SJCRH30 (cell line): Measurements from ENCODE around the gene MRPL1. TPM values are rescaled to one million over a fixed set of nuclear protein-coding genes. Genes with fewer than 3 reads are reported as not detected.
"Not testable (repeated sequence)": the region's sequence is repeated elsewhere in the genome, so short reads cannot be mapped to it uniquely, and the experiment has no call there.

Experiments
- DNase-seq, 2 experiments: peaks; one replicate each; pipeline ENCODE4 v3.0.0-alpha.2; 2015 to 2020
- H3K27ac ChIP-seq: fragments of 250-450 bp; sonication (Bioruptor Pico); 2 replicates; pipeline ENCODE4 v1.5.1; 2020; ENCODE audit warnings: mild to moderate bottlenecking, moderate library complexity
- H3K27me3 ChIP-seq: fragments of 250-450 bp; sonication (Bioruptor Pico); 2 replicates; pipeline ENCODE4 v1.5.1; 2020; ENCODE audit warnings: mild to moderate bottlenecking, moderate library complexity
- H3K36me3 ChIP-seq: fragments of 250-450 bp; sonication (Bioruptor Pico); 2 replicates; pipeline ENCODE4 v1.5.1; 2020; ENCODE audit warnings: mild to moderate bottlenecking, moderate library complexity
- H3K4me1 ChIP-seq: fragments of 250-450 bp; sonication (Bioruptor Pico); 2 replicates; pipeline ENCODE4 v1.5.1; 2020; ENCODE audit warnings: mild to moderate bottlenecking, moderate library complexity
- H3K4me3 ChIP-seq: fragments of 250-450 bp; sonication (Bioruptor Pico); 2 replicates; pipeline ENCODE4 v1.5.1; 2020; ENCODE audit warnings: mild to moderate bottlenecking, moderate library complexity
- H3K9me3 ChIP-seq: fragments of 250-450 bp; sonication (Bioruptor Pico); replicated peaks from 2 replicates; pipeline ENCODE4 v1.5.1; 2020; ENCODE audit warnings: mild to moderate bottlenecking, moderate library complexity
- total RNA-seq: library from RNA; depleted of rRNA; stranded (reverse); fragments of >200 nt; shearing (Covaris generic); gene quantifications from 2 replicates; pipeline ENCODE4 v1.2.3, GENCODE V29; 2014

Gene MRPL1
- total RNA-seq, 1 experiment from 2014 or later, result 58.5 TPM

GRCh38 chr4:77958897-77959296, 96.3 kb downstream of the MRPL1 start:
- Histone ChIP-seq H3K4me3 (no peak overlapping the region), H3K36me3 (peaks cover under 1% of the 10 kb centered on the region; the same call in 1 of the 2 replicates), H3K27ac (no peak overlapping the region), H3K9me3 (no peaks in the 10 kb centered on the region), H3K27me3 (no peaks in the 10 kb centered on the region), H3K4me1 (no peaks in the 10 kb centered on the region)
- no peak for DNase-seq

- H3K36me3 ChIP-seq, result no peaks in the 10 kb centered on the region
- peak; percentile 44 to 77 for DNase-seq
- H3K4me1 ChIP-seq, result no peaks in the 10 kb centered on the region
- H3K4me3 ChIP-seq, result no peak overlapping the region
- H3K27ac ChIP-seq, result no peak overlapping the region
- no peaks in the 10 kb centered on the region for H3K9me3 ChIP-seq
- no peaks in the 10 kb centered on the region for H3K27me3 ChIP-seq
These were observed 97.1 kb downstream of the MRPL1 start for GRCh38 chr4:77959566-77960338.

GRCh38 chr4:77960367-77960766, 97.7 kb downstream of the MRPL1 start:
- no peak for DNase-seq
- Histone ChIP-seq H3K9me3 (no peaks in the 10 kb centered on the region), H3K4me1 (no peaks in the 10 kb centered on the region), H3K27ac (no peak overlapping the region), H3K4me3 (no peak overlapping the region), H3K27me3 (no peaks in the 10 kb centered on the region), H3K36me3 (no peaks in the 10 kb centered on the region)

- H3K36me3 ChIP-seq, result no peaks in the 10 kb centered on the region
- no peak overlapping the region for H3K27ac ChIP-seq
- no peak overlapping the region for H3K4me3 ChIP-seq
- H3K4me1 ChIP-seq, result no peaks in the 10 kb centered on the region
- no peaks in the 10 kb centered on the region for H3K9me3 ChIP-seq
- no peak for DNase-seq
- H3K27me3 ChIP-seq, result no peaks in the 10 kb centered on the region
These were observed 100.4 kb downstream of the MRPL1 start for GRCh38 chr4:77963004-77963403.

GRCh38 chr4:77973657-77974056, 111.0 kb downstream of the MRPL1 start:
- not testable (repeated sequence) for H3K4me3 ChIP-seq, H3K27ac ChIP-seq, H3K36me3 ChIP-seq, H3K4me1 ChIP-seq, H3K27me3 ChIP-seq, H3K9me3 ChIP-seq, DNase-seq

DNA sequence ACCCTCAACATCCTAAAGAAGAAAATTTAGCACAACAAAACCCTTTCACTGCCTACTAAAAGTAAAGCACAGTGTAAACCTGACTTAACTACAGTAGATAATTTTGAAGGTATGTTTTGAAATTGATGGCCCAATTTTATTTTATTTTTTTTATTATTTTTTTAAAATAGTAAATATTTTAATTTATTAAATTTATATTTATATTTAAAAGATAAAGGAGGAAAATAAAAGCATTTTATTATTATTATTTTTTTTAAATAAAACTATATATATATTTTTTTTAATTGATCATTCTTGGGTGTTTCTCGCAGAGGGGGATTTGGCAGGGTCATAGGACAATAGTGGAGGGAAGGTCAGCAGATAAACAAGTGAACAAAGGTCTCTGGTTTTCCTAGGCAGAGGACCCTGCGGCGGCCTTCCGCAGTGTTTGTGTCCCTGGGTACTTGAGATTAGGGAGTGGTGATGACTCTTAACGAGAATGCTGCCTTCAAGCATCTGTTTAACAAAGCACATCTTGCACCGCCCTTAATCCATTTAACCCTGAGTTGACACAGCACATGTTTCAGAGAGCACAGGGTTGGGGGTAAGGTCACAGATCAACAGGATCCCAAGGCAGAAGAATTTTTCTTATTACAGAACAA, 120.4 kb downstream of the MRPL1 start:
- H3K36me3 ChIP-seq, H3K4me1 ChIP-seq, H3K9me3 ChIP-seq, H3K27ac ChIP-seq, H3K27me3 ChIP-seq, H3K4me3 ChIP-seq, DNase-seq: not testable (repeated sequence)

- H3K36me3 ChIP-seq, H3K27me3 ChIP-seq, DNase-seq, H3K27ac ChIP-seq, H3K4me3 ChIP-seq, H3K9me3 ChIP-seq, H3K4me1 ChIP-seq: not testable (repeated sequence)
These were observed 121.1 kb downstream of the MRPL1 start for GRCh38 chr4:77983612-77984311.

- no peak for DNase-seq
- no peaks in the 10 kb centered on the region for H3K4me1 ChIP-seq
- no peaks in the 10 kb centered on the region for H3K36me3 ChIP-seq
- no peaks in the 10 kb centered on the region for H3K27me3 ChIP-seq
- no peaks in the 10 kb centered on the region for H3K9me3 ChIP-seq
- no peak overlapping the region for H3K27ac ChIP-seq
- H3K4me3 ChIP-seq, result no peak overlapping the region
These were observed 127.3 kb downstream of the MRPL1 start for GRCh38 chr4:77989968-77990367.

DNA sequence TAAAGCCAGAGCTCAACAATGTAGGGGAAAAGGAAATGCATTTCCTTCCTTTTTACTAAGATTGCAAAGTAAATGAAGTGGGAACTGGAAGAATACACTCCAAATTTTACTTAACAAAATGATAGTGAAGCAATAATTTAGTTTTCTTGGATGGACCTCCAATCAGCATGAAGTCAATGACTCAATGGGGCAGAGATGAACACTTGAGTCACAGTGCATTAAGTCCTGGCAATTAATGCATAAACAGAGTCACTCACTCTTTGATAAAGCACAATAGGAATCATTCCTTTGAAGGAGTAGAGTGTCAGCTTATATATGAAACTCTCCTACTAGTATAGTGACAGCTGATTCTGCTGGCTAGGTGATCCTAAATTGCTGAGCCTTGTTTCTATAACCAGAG, 127.8 kb downstream of the MRPL1 start:
- no peak for DNase-seq
- Histone ChIP-seq H3K4me1 (no peaks in the 10 kb centered on the region), H3K4me3 (no peak overlapping the region), H3K27ac (no peak overlapping the region), H3K9me3 (no peaks in the 10 kb centered on the region), H3K27me3 (no peaks in the 10 kb centered on the region), H3K36me3 (no peaks in the 10 kb centered on the region)

DNA sequence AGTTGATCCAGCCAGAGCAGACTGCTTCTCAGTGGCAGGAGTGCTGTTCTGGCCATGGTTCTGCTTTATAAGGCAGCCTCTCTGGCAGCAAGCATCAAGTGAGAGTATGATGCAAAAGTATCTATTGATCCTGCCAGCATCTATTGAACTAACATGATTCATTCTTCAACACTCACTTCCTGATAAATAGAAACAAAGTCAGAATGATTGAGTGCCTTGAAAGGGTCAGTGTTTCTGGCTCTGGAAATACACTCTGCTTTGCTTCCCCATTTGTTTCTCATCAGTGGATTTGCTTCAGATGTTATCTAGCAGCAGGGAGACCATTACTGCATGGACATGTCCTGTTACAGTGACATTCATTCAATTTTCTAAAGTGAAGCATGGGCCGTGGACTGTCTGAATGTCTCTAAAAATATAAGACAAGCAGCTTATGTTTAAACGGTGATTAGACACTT, 128.3 kb downstream of the MRPL1 start:
- no peaks in the 10 kb centered on the region for H3K27me3 ChIP-seq
- DNase-seq, result no peak
- H3K9me3 ChIP-seq, result no peaks in the 10 kb centered on the region
- H3K4me1 ChIP-seq, result no peaks in the 10 kb centered on the region
- no peak overlapping the region for H3K27ac ChIP-seq
- no peak overlapping the region for H3K4me3 ChIP-seq
- no peaks in the 10 kb centered on the region for H3K36me3 ChIP-seq

DNA sequence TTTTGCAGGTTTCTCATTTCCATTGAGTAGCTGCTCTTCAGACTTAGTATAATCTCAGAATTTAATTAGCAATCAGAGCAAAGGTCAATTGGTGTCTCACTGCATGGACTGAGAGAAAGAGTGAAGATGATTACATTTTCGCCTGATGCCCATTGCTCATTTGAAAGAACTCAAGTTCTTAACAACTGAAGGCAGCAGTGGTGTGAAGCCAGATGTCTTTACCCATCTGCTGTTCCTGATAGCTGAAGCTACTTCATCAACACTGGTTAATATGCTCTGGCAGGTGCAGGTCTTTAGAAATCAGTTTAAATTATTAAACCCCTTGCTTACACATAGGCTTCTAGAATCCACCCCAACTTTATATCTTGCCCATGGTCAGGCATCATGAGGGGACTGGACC, 130.0 kb downstream of the MRPL1 start:
- H3K9me3 ChIP-seq, result no peaks in the 10 kb centered on the region
- H3K4me3 ChIP-seq, result no peak overlapping the region
- no peaks in the 10 kb centered on the region for H3K4me1 ChIP-seq
- no peak overlapping the region for H3K27ac ChIP-seq
- DNase-seq, result no peak
- H3K36me3 ChIP-seq, result no peaks in the 10 kb centered on the region
- no peaks in the 10 kb centered on the region for H3K27me3 ChIP-seq

DNA sequence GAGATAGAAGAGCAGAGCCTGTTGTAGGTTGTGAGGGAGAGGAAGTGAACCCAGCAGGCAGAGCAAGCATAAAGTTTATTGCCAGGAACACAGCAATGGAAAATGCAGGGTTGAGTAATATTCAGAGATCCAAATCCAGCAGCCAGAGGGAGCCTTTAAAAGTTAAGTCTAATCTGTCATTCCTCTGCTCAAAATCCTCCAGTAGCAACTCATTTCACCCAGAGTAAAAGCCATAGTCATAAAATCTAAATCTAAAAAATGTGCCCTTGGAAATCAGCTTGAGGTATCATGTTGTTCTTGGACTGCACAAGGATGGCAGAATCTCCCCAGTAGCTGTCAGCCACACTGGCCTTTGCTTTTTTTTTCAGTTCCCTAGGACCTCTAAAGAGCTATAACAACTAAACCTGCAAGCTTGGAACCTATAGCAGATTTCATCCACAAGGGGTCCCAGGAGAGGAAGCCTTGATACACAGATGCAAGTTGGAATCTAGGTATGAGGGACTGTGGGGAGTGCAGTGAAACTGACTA, 131.6 kb downstream of the MRPL1 start:
- peak; percentile 70 to 90 for DNase-seq
- Histone ChIP-seq H3K4me3 (no peak overlapping the region), H3K4me1 (no peaks in the 10 kb centered on the region), H3K9me3 (no peaks in the 10 kb centered on the region), H3K27ac (no peak overlapping the region), H3K27me3 (no peaks in the 10 kb centered on the region), H3K36me3 (no peaks in the 10 kb centered on the region)

DNA sequence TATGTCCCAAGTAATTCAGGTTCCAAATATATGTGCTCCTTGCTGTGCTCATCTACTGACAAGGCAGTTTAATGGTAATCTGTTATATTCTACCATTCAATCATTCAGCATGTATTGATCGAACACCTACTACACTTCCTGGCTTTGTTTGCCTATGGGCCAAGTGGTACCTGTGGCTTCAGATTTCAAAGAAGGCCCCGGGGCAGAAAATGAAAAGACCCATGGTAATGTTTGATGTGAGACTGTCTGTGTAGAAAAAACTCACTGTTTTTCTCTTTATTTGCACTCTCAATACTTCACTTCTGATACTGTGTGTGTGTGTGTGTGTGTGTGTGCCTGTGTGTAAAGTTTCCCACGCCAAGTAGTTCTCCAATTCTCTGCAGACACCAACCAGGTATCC, 133.4 kb downstream of the MRPL1 start:
- Histone ChIP-seq H3K27ac (no peak overlapping the region), H3K36me3 (no peaks in the 10 kb centered on the region), H3K9me3 (no peaks in the 10 kb centered on the region), H3K4me3 (no peak overlapping the region), H3K4me1 (no peaks in the 10 kb centered on the region), H3K27me3 (no peaks in the 10 kb centered on the region)
- DNase-seq, result no peak

- Histone ChIP-seq H3K4me1 (peaks cover 19% of the 10 kb centered on the region), H3K27me3 (no peaks in the 10 kb centered on the region), H3K36me3 (no peaks in the 10 kb centered on the region), H3K27ac (no peak overlapping the region), H3K4me3 (no peak overlapping the region), H3K9me3 (peaks cover 9% of the 10 kb centered on the region; the same call in 1 of the 2 replicates)
- no peak for DNase-seq
These were observed 138.9 kb downstream of the MRPL1 start for GRCh38 chr4:78001531-78001930.

GRCh38 chr4:78002260-78002659, 139.6 kb downstream of the MRPL1 start:
- Histone ChIP-seq H3K9me3 (peaks cover 9% of the 10 kb centered on the region; the same call in 1 of the 2 replicates), H3K4me1 (peaks cover 19% of the 10 kb centered on the region), H3K4me3 (no peak overlapping the region), H3K27me3 (no peaks in the 10 kb centered on the region), H3K27ac (peak overlapping the region; percentile 21; the same call in 1 of the 2 replicates), H3K36me3 (no peaks in the 10 kb centered on the region)
- DNase-seq, result peak in 1 of 2 experiments; percentile 17
